Heart right ventricle (tissue), 16 donors: ENCODE data around the gene PHF14. TPM values are rescaled to one million over a fixed set of nuclear protein-coding genes. Genes with fewer than 3 reads are reported as not detected.

ENCODE experiments used
- ATAC-seq, 8 donors: fragments of 200-7000 bp; cut with Tn5 transposase; one replicate each; pipeline ENCODE4 v1.9.1; 2020; ENCODE audit warnings: mild to moderate bottlenecking in 8 of 8, moderate library complexity in 8 of 8, moderate number of reproducible peaks in 1 of 8
- DNase-seq, 2 donors: peaks; one replicate each; pipeline ENCODE4 v3.0.0-alpha.2; 2020
- H3K27ac ChIP-seq, 10 donors: fragments of 200-600 bp; sonication (generic) in 2 of 10; one replicate each; pipeline versions ENCODE4 v1.5.0 to v1.8.0; 2020 to 2022; ENCODE audit warnings: mild to moderate bottlenecking in 3 of 10
- H3K27me3 ChIP-seq, 7 donors: fragments of 200-600 bp; one replicate each; pipeline ENCODE4 v1.8.0; 2021 to 2022; ENCODE audit warnings: mild to moderate bottlenecking in 2 of 7
- H3K36me3 ChIP-seq, 9 donors: fragments of 200-600 bp; sonication (generic) in 1 of 9; one replicate each; pipeline versions ENCODE4 v1.5.0 to v1.8.0; 2020 to 2022; ENCODE audit warnings: mild to moderate bottlenecking in 2 of 9
- H3K4me1 ChIP-seq, 9 donors: fragments of 200-600 bp; sonication (generic) in 1 of 9; one replicate each; pipeline versions ENCODE4 v1.5.0 to v1.8.0; 2020 to 2022; ENCODE audit warnings: mild to moderate bottlenecking in 4 of 9
- H3K4me3 ChIP-seq, 10 donors: fragments of 200-600 bp; sonication (generic) in 2 of 10; one replicate each; pipeline versions ENCODE4 v1.5.0 to v1.8.0; 2020 to 2022; ENCODE audit warnings: mild to moderate bottlenecking in 7 of 10, moderate library complexity in 2 of 10
- H3K9me3 ChIP-seq, 11 donors: fragments of 200-600 bp in 10 of 11; sonication (generic) in 2 of 11; one replicate each; pipeline versions ENCODE4 v1.5.0 to v1.8.0; 2013 to 2022; ENCODE audit warnings: mild to moderate bottlenecking in 2 of 11, control low read depth in 1 of 11, moderate library complexity in 1 of 11
- CTCF ChIP-seq, 9 donors: fragments of 200-600 bp; sonication (generic) in 2 of 9; IDR thresholded peaks; one replicate each; pipeline versions ENCODE4 v1.5.0 to v1.8.0; 2021 to 2022; ENCODE audit warnings: antibody characterized with exemption in 9 of 9, mild to moderate bottlenecking in 5 of 9, moderate library complexity in 1 of 9
- WGBS, 2 donors: extraction: QIAGEN DNeasy Blood & Tissue Kit; methylation state at CpG; one replicate each; pipeline ENCODE4 v1.1.7; 2013; ENCODE audit warnings: inconsistent platforms in 1 of 2; 5-methylcytosine and 5-hydroxymethylcytosine counted together
- intact Hi-C, 10 donors: fragments of 100-400 bp; cut with DNase I; formaldehyde crosslinking; loops; one replicate each; pipeline versions ENCODE4 v1.11.1 to v1.14.2; 2022
- polyA plus RNA-seq, 2 donors: library from polyadenylated mRNA; stranded (reverse); fragments of 200-250 nt; gene quantifications; one replicate each; pipeline ENCODE4 v1.2.3, GENCODE V29; 2013
- total RNA-seq, 10 donors: library from RNA; stranded (reverse); fragmentation: NEBNext Ultra II Directional in 3 of 10; extraction: Animal tissue kit (Norgen Biotek cat#: 25700) in 3 of 10; gene quantifications; one replicate each; pipeline versions ENCODE4 v1.2.1 to v1.2.4, GENCODE V29; 2021 to 2023
- donor health status: Arrhythmogenic right ventricular cardiomyopathy.
- donor health status: ischemic (EF 13 %, LVEDD 7.1; RV severe dilation, severe dysfunction).
- donor health status: healthy with polysubstance abuse.
- donor health status: DM: no; HTN: yes; CAD: no.
- donor health status: DM: no; HTN: no; CAD: no.
- donor health status: ischemic (EF 25% LVEDD 6.9; RV normal size, moderate dysfunction).
- donor health status: ischemic (EF 25% LVEDD 5.7; RV mildly dilated, moderate dysfunction).
- donor health status: healthy.
- donor health status: DM: yes; HTN: yes; CAD: no.
- donor health status: Ischemic cardiomyopathy.
- donor health status: ischemic (EF 35%, LVEDD 5.7; RV mildly dilated, moderate dysfunction).
- donor health status: nonischemic (EF 11% LVEDD 7.7; RV severe dilation, severe dysfunction).
- donor health status: DM: yes; HTN: yes; CAD: no.
- donor health status: PGD.
- donor health status: ischemic (EF 29% LVEDD 5.4; RV normal size, mild dysfunction).
- donor health status: nonischemic (EF 23%, LVEDD 6.1; RV moderate dilation, normal function).

PHF14 gene
- total and polyA plus RNA-seq, 12 donors = 11.9 to 21.4 (median 14.8) TPM

- WGBS, 2 donors = 48 to 70% methylated on average over 2 of the region's 2 CpGs
Measured at GRCh38 chr7:11170175-11170574, 196.5 kb downstream of the PHF14 start.

GRCh38 chr7:11170863-11171568 is 197.3 kb downstream of the PHF14 start:
- 94% methylated on average over 4 of the region's 4 CpGs for WGBS, 2 donors
- peak in 1 of 8 donors; percentile 49 for ATAC-seq
- TF ChIP-seq CTCF (IDR thresholded peaks at IDR 0.05) = no peak

More at GRCh38 chr7:11170175-11170574, 196.5 kb downstream of the PHF14 start:
- no peak for TF ChIP-seq CTCF (IDR thresholded peaks at IDR 0.05)
- peaks cover 0 to 10% (median 0%) of the 10 kb centered on the region in 9 donors for H3K4me1 ChIP-seq
- intact Hi-C loops = no loop called here
- H3K27ac ChIP-seq = peak overlapping the region in 1 of 10 donors; percentile 26
- DNase-seq = no peak
- ATAC-seq = no peak
- H3K4me3 ChIP-seq = no peak overlapping the region
- H3K9me3 ChIP-seq = no peaks in the 10 kb centered on the region
- peaks cover 0 to 5% (median 0%) of the 10 kb centered on the region in 9 donors for H3K36me3 ChIP-seq
- no peaks in the 10 kb centered on the region for H3K27me3 ChIP-seq

GRCh38 chr7:11171569-11172192 is 198.0 kb downstream of the PHF14 start:
- no peaks in the 10 kb centered on the region for H3K27me3 ChIP-seq
- no peak overlapping the region for H3K4me3 ChIP-seq
- TF ChIP-seq CTCF (IDR thresholded peaks at IDR 0.05) = no peak
- H3K36me3 ChIP-seq = peaks cover 0 to 5% (median 0%) of the 10 kb centered on the region in 9 donors
- intact Hi-C loops = no loop called here
- no peak for ATAC-seq
- no peaks in the 10 kb centered on the region for H3K9me3 ChIP-seq
- WGBS, 2 donors = 80 to 84% methylated on average over 5 of the region's 5 CpGs
- peaks cover 0 to 10% (median 0%) of the 10 kb centered on the region in 9 donors for H3K4me1 ChIP-seq
- H3K27ac ChIP-seq = no peak overlapping the region
- DNase-seq = no peak

More at GRCh38 chr7:11170863-11171568, 197.3 kb downstream of the PHF14 start:
- H3K4me3 ChIP-seq = no peak overlapping the region
- H3K9me3 ChIP-seq = no peaks in the 10 kb centered on the region
- intact Hi-C loops = no loop called here
- peaks cover 0 to 5% (median 0%) of the 10 kb centered on the region in 9 donors for H3K36me3 ChIP-seq
- no peak overlapping the region for H3K27ac ChIP-seq
- H3K27me3 ChIP-seq = no peaks in the 10 kb centered on the region
- DNase-seq = no peak
- peaks cover 0 to 10% (median 0%) of the 10 kb centered on the region in 9 donors for H3K4me1 ChIP-seq

DNA sequence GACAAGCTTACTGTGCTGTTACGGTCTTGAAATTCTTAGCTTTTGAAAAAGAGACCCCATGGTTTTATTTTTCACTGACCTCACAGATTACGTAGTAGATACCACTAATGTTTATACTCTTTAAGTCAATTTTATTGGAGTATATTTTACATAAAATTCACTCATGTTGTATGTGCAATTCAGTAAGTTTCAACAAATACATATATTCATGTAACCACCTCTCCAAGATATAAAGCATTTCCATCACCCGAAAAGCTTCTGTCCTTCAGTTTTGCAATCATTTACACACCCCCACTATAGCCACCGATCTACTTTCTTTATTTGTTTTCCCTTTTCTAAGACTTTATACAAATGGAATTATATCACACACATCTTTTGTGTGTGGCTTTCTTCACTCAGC is 199.2 kb downstream of the PHF14 start:
- intact Hi-C loops = no loop called here

More for the DNA sequence above, 199.2 kb downstream of the PHF14 start:
- peaks cover 0 to 10% (median 0%) of the 10 kb centered on the region in 9 donors for H3K4me1 ChIP-seq
- no peak overlapping the region for H3K4me3 ChIP-seq
- WGBS, 2 donors = 93 to 95% methylated on average over 4 of the region's 4 CpGs
- H3K36me3 ChIP-seq = peaks cover 0 to 5% (median 0%) of the 10 kb centered on the region in 9 donors
- no peak for TF ChIP-seq CTCF (IDR thresholded peaks at IDR 0.05)
- ATAC-seq (no peak), DNase-seq (no peak)
- H3K27me3 ChIP-seq = no peaks in the 10 kb centered on the region
- H3K27ac ChIP-seq = no peak overlapping the region
- no peaks in the 10 kb centered on the region for H3K9me3 ChIP-seq
